HG03103 (cell line): ENCODE data around the gene RNF115.
"Not testable (repeated sequence)": the region's sequence is repeated elsewhere in the genome, so short reads cannot be mapped to it uniquely, and the experiment has no call there.

Experiments used
- ATAC-seq: cut with Tn5 transposase; IDR thresholded peaks from one replicate; pipeline ENCODE4 v1.9.1; 2021; ENCODE audit warnings: low read depth; ENCODE audit not compliant: unreplicated experiment

RNF115 gene

DNA sequence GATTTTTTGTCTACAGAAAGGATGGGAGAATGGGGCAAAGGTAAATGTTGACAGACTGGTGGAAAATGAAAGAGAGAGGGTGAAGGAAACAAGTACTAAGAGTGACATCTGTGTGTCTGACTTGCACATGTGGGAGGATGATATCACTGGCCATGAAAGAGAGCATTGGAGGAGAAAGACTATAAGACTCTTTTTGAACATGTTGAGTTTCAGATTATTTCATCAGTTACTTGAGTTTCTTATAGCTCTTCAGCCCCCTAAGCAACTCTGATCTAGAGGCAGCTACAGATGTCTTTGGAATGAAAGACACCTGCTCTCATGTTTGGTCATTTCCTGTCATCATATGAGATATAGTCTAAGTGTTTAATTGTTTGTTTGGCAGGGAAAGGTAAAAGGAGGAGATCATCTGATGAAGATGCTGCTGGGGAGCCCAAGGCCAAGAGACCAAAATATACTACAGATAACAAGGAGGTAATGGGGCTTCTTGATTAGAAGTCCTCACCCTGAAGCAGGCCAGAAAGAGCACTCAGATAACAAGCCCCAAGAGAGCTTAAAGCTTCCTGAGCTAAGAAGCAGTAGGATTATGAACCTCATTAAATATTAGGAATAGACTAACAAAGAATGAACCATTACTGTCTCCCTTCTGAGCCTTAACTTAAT is 4.6 kb upstream of the RNF115 start:
- no peak for ATAC-seq

DNA sequence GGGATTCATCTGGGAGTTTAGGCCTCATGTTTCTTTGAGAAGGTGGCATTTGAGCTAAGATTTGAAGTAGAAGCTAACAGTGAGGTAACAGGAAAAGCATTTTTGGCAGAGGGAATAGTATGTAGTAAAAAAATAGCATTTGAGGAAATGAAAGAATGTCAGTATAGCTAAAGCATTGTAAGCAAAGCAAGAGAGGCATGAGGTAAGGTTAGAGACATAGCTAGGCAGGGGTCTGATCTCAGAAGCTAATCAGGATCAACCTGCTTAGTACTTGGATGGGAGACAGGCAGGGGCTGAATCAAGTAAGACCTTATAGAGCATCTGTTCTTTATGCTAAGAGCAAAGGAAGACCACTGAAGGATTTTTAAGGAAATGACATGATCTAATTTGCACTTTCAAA is 4.1 kb upstream of the RNF115 start:
- ATAC-seq: no peak

- no peak for ATAC-seq
Observed at GRCh38 chr1:145826030-145826429, 2.1 kb upstream of the RNF115 start.

GRCh38 chr1:145824499-145824842 is 576 bp upstream of the RNF115 start:
- no peak for ATAC-seq

DNA sequence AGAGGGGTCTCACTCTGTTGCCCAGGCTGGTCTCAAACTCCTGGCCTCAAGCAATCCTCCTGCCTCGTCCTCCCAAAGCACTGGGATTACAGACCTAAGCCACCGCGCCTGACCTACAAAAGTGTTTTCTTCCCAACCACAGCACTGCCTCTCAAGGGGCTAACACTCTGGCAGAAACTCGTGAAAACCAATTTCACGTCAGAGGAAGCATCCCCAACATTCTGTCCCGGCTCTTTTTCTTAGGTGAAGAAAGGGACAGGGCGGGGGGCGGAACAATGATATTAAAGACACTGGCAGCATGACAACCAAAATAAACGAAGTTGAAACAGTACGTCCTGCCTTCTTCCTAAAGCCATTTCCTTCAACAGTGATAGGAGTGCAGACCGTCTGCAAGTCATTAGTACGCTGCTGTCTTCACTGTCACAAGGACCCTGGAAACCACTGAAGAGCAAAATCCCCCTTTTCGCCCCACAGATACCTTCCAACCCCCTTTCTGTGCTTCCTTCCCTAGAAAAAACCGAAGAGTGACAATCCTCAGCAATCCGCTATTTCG is 1.0 kb downstream of the RNF115 start:
- ATAC-seq: not testable (repeated sequence)

DNA sequence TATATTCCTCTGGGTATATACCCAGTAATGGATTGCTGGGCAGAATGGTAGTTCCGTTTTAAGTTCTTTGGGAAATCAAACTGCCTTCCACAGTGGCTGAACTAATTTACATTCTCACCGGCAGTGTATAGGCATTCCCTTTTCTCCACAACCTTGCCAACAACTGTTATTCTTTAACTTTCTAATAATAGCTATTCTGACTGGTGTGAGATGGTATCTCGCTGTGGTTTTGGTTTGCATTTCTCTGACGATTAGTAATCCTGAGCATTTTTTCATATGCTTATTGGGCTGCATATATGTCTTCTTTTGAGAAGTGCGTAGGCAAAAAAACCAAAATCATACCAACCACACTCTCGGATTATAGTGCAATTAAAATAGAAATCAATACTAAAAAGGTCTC is 5.8 kb downstream of the RNF115 start:
- ATAC-seq: not testable (repeated sequence)

DNA sequence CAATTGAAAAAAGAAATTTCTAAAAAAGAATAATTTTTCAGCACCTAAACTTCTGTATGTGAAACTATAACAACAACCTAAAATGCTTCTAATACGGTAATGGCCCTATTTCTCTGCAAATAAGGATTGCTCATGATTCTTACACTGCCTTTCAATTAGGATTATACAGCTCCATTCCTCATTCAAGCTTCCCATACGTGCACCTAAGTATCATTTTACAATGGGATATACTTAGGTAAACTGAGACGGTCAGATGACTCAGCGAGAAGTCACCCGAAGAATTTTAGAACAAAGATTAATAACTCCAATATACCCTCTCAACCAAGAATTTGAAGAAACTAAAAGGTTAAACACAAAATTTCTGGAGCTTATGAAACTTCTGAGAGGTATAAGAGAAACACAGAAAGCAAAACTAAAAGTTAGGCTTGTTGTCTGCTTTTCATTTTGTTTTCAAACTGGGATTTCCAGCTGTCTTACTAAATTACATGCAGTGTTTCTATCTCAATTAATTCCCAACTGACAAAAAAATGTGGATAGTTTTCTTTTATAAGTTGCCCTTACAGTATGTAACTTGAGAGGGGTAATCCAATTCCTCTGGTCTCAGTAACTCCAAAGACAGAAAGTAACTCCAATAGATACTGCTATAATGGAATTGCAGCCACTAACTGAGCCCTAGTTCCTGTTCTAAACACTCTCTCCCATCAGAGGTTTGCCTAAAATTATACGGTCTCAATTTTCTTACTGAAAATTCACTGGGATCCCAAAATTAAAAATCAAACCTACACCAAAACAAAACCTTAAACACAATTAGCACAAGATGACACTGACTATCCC is 10.7 kb downstream of the RNF115 start:
- ATAC-seq: not testable (repeated sequence)

DNA sequence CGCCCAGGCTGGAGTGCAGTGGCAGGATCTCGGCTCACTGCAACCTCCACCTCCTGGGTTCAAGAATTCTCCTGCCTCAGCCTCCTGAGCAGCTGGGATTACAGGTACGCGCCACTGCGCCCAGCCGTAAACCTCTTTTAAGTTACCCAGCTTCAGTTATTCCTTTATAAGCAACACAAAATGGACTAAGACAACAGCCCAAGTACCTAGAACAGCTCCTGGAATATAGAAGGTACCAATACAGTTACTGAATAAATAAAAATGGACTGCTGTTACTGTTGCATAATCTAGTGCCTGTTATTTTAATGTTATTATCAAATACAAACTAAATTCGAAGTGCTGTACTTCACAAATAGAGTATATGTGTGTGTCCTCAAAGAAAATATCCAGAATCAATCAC is 17.1 kb downstream of the RNF115 start:
- no peak for ATAC-seq

- ATAC-seq: no peak
Observed at GRCh38 chr1:145806408-145806807, 17.5 kb downstream of the RNF115 start.

DNA sequence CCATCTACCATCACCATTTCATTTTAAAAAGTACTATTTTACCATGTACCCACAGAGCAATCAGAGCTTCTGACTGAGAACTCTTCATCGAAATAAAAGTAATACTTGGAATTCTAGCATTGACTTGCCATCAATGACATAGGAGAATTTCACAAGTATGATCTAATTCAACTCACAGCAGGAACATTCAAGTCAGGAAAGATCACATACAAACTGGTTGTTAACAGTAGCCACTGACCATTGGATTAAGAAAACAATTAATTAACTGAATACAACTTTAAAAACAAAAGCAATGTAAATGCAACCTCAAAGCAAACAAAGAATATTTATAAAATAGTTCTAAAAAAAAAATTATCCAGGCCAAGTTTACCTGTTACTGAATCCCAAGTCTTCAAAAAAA is 18.8 kb downstream of the RNF115 start:
- no peak for ATAC-seq

DNA sequence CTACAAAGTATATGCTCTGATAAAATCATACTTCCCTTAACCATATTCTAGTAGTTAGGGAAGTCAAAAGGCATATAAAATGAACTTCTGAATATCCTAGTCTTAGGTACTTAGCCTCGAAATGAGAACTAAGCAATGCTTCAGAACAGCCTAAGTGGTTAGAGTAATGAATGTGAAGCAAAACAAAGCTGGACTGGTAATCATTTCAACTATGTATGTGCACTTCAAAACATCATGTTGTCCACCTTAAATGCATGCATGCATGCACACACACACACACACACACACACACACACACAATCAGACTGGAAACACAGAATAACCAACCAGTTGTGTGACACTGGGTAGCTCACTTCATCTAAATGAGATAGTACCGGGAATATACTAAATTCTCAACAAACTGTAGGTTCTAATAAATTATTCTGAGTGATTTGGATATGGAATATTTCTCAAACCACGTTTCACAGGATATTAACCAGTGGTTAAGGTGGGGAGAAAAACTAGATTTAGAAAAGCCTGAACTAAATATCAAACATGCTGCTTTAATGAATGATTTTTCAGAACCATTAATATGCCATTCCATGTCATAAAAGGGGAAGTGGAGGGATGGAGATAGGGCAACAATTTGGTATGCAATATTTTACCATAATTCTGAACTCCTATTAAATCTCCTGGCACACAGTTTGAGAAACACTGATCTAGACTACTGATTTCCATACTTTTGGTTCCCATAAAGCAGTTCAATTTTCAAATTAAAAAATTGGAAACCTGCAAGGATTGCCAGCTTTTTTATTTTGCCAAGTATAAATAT is 19.5 kb downstream of the RNF115 start:
- ATAC-seq: no peak

GRCh38 chr1:145799806-145800205 is 24.1 kb downstream of the RNF115 start:
- no peak for ATAC-seq

GRCh38 chr1:145796753-145797152 is 27.1 kb downstream of the RNF115 start:
- ATAC-seq: no peak

GRCh38 chr1:145795257-145795881 is 28.5 kb downstream of the RNF115 start:
- no peak for ATAC-seq

GRCh38 chr1:145792484-145792883 is 31.4 kb downstream of the RNF115 start:
- no peak for ATAC-seq

DNA sequence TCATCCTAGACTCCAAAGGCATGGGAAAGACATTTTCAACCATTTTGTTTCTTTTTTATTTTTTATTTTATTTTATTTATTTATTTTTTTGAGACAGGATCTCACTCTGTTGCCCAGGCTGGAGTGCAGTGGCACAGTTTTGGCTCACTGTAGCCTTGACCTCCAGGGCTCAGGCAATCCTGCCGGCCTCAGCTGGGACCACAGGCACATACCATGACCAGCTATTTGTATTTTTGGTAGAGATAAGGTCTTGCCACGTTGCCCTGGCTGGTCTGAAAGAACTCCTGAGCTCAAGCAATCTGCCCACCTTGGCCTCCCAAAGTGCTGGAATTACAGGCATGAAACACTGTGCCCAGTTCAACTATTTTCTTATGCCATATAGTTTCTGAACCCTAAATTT is 32.0 kb downstream of the RNF115 start:
- not testable (repeated sequence) for ATAC-seq

GRCh38 chr1:145788580-145788979 is 35.3 kb downstream of the RNF115 start:
- ATAC-seq: no peak

- ATAC-seq: no peak
Observed at GRCh38 chr1:145786271-145786670, 37.6 kb downstream of the RNF115 start.

DNA sequence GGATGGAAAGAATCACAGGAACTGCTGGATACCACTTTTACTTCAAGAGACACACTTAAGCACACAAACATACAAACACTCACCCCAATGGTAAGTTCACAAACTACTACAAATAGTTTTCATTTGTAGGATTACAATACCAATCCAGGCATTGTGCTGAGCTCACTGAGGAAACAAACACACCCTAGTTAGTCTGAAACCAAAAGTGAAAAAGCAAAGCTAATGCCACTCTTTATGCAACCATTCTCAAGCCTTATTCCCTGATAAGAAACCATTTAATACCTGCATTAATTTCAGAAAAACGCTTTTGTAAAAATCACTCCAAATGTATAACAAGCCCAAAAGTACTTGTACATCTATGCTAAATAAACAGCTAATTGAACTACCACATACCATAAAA is 38.3 kb downstream of the RNF115 start:
- no peak for ATAC-seq

GRCh38 chr1:145784409-145784808 is 39.5 kb downstream of the RNF115 start:
- no peak for ATAC-seq
